DOHH2 (cell line): Measurements from ENCODE around the gene DHRS9.
"Not testable (repeated sequence)": the region's sequence is repeated elsewhere in the genome, so short reads cannot be mapped to it uniquely, and the experiment has no call there.

Source experiments
- H3F3A ChIP-seq: fragments of 200-600 bp; sonication (generic), shearing (Covaris generic); 2 replicates; pipeline ENCODE4 v1.6.0; 2016; ENCODE audit warnings: antibody characterized with exemption, mild to moderate bottlenecking; ENCODE audit not compliant: control insufficient read depth, insufficient read depth
- H3K27ac ChIP-seq: fragments of 200-600 bp; sonication (generic); 2 replicates; pipeline ENCODE4 v1.5.1; 2014; ENCODE audit warnings: low read depth, mild to moderate bottlenecking, low read length, moderate library complexity
- H3K27me3 ChIP-seq: fragments of 200-600 bp; sonication (generic); 2 replicates; pipeline ENCODE4 v1.6.1; 2014; ENCODE audit warnings: mild to moderate bottlenecking, low read length, mixed read lengths; ENCODE audit not compliant: control insufficient read depth
- H3K36me3 ChIP-seq: fragments of 200-600 bp; sonication (generic); 2 replicates; pipeline ENCODE4 v1.6.1; 2014; ENCODE audit warnings: mild to moderate bottlenecking, low read length, moderate library complexity, mixed read lengths; ENCODE audit not compliant: control insufficient read depth
- H3K4me1 ChIP-seq: fragments of 200-600 bp; sonication (generic); 2 replicates; pipeline ENCODE4 v1.6.1; 2014; ENCODE audit warnings: mild to moderate bottlenecking, low read length, mixed read lengths; ENCODE audit not compliant: control insufficient read depth
- H3K4me2 ChIP-seq: fragments of 200-600 bp; sonication (generic); 2 replicates; pipeline ENCODE4 v1.6.0; 2014; ENCODE audit warnings: mild to moderate bottlenecking, low read length, moderate library complexity
- H3K4me3 ChIP-seq: fragments of 200-600 bp; sonication (generic); 2 replicates; pipeline ENCODE4 v1.5.1; 2014; ENCODE audit warnings: mild to moderate bottlenecking, low read length, mixed read lengths
- H3K79me2 ChIP-seq: fragments of 200-600 bp; sonication (generic); 2 replicates; pipeline ENCODE4 v1.6.1; 2014; ENCODE audit warnings: mild to moderate bottlenecking, low read length, mixed read lengths; ENCODE audit not compliant: control insufficient read depth
- H3K9me2 ChIP-seq: fragments of 200-600 bp; sonication (generic); replicated peaks from 2 replicates; pipeline ENCODE4 v1.6.1; 2014; ENCODE audit warnings: mild to moderate bottlenecking, low read length, mixed read lengths; ENCODE audit not compliant: control insufficient read depth
- H3K9me3 ChIP-seq: fragments of 200-600 bp; sonication (generic); 2 replicates; pipeline ENCODE4 v1.6.1; 2014; ENCODE audit warnings: antibody characterized with exemption, low read length, mixed read lengths; ENCODE audit not compliant: control insufficient read depth, insufficient read depth
- H4K20me1 ChIP-seq: fragments of 200-600 bp; sonication (generic); 2 replicates; pipeline ENCODE4 v1.6.0; 2014; ENCODE audit warnings: low read depth, mild to moderate bottlenecking, antibody characterized with exemption, low read length, moderate library complexity; ENCODE audit not compliant: control insufficient read depth, insufficient read depth
- CTCF ChIP-seq: fragments of 200-600 bp; sonication (generic); IDR thresholded peaks from one replicate; pipeline ENCODE4 v1.5.1; 2014; ENCODE audit warnings: antibody characterized with exemption, mild to moderate bottlenecking, low read depth, low read length; ENCODE audit not compliant: poor library complexity, severe bottlenecking
- EZH2phosphoT487 ChIP-seq: fragments of 200-600 bp; sonication (generic); IDR thresholded peaks from 2 replicates; pipeline ENCODE4 v1.6.1; 2017; ENCODE audit warnings: borderline replicate concordance, mild to moderate bottlenecking, antibody characterized with exemption, low read length, moderate library complexity, mixed read lengths

DHRS9 gene

GRCh38 chr2:169129703-169130243, 60.4 kb downstream of the DHRS9 start:
- Histone ChIP-seq H3K27me3 (peaks cover 2% of the 10 kb centered on the region; the same call in 1 of the 2 replicates), H3K79me2 (no peaks in the 10 kb centered on the region), H3K9me3 (no peaks in the 10 kb centered on the region), H3K9me2 (no peaks in the 10 kb centered on the region), H3K4me1 (no peaks in the 10 kb centered on the region), H3F3A (no peaks in the 10 kb centered on the region), H3K36me3 (no peaks in the 10 kb centered on the region), H3K4me3 (no peak overlapping the region), H4K20me1 (no peaks in the 10 kb centered on the region), H3K27ac (no peak overlapping the region), H3K4me2 (no peak overlapping the region)
- TF ChIP-seq EZH2phosphoT487 (no peak), CTCF (no peak)

GRCh38 chr2:169131587-169132512, 62.5 kb downstream of the DHRS9 start:
- TF ChIP-seq CTCF (peak; percentile 69), EZH2phosphoT487 (no peak)
- Histone ChIP-seq H3K4me2 (no peak overlapping the region), H3K27me3 (peaks cover 2% of the 10 kb centered on the region; the same call in 1 of the 2 replicates), H4K20me1 (no peaks in the 10 kb centered on the region), H3K36me3 (no peaks in the 10 kb centered on the region), H3K79me2 (no peaks in the 10 kb centered on the region), H3K4me1 (no peaks in the 10 kb centered on the region), H3K4me3 (no peak overlapping the region), H3F3A (no peaks in the 10 kb centered on the region), H3K27ac (no peak overlapping the region), H3K9me3 (no peaks in the 10 kb centered on the region), H3K9me2 (no peaks in the 10 kb centered on the region)

- H3K9me3 ChIP-seq, H3K27ac ChIP-seq, H3K4me1 ChIP-seq, H3K4me2 ChIP-seq, H3K36me3 ChIP-seq, H3K9me2 ChIP-seq, H3K4me3 ChIP-seq, H3F3A ChIP-seq, H4K20me1 ChIP-seq, H3K79me2 ChIP-seq, H3K27me3 ChIP-seq: not testable (repeated sequence)
Observed at GRCh38 chr2:169134272-169134671, 64.9 kb downstream of the DHRS9 start.

DNA sequence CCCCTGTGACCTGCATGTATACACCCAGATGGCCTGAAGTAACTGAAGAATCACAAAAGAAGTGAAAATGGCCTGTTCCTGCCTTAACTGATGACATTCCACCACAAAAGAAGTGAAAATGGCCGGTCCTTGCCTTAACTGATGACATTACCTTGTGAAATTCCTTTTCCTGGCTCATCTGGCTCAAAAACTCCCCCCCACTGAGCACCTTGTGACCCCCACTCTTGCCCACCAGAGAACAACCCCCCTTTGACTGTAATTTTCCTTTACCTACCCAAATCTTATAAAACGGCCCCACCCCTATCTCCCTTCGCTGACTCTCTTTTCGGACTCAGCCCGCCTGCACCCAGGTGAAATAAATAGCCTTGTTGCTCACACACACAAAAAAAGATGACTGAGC, 67.1 kb downstream of the DHRS9 start:
- not testable (repeated sequence) for H4K20me1 ChIP-seq, H3F3A ChIP-seq, H3K9me2 ChIP-seq, H3K27ac ChIP-seq, H3K4me3 ChIP-seq, H3K4me1 ChIP-seq, H3K27me3 ChIP-seq, H3K79me2 ChIP-seq, H3K9me3 ChIP-seq, H3K36me3 ChIP-seq, H3K4me2 ChIP-seq
